HG03280 (cell line): ENCODE measurements around the gene SYDE1.

Experiments
- ATAC-seq: cut with Tn5 transposase; IDR thresholded peaks from one replicate; pipeline ENCODE4 v1.9.1; 2021; ENCODE audit warnings: mild to moderate bottlenecking, moderate library complexity; ENCODE audit not compliant: unreplicated experiment

The SYDE1 gene

GRCh38 chr19:15125232-15126067, 18.2 kb downstream of the SYDE1 start:
- peak; percentile 88 for ATAC-seq

- no peak for ATAC-seq
Measured at GRCh38 chr19:15126131-15126910, 19.1 kb downstream of the SYDE1 start.

GRCh38 chr19:15128162-15128770, 21.1 kb downstream of the SYDE1 start:
- ATAC-seq: no peak

GRCh38 chr19:15129856-15130585, 22.8 kb downstream of the SYDE1 start:
- no peak for ATAC-seq

- ATAC-seq: no peak
Measured at GRCh38 chr19:15136234-15136954, 29.2 kb downstream of the SYDE1 start.

- ATAC-seq: no peak
Measured at GRCh38 chr19:15137777-15138176, 30.6 kb downstream of the SYDE1 start.

GRCh38 chr19:15138427-15138826, 31.2 kb downstream of the SYDE1 start:
- ATAC-seq: no peak

GRCh38 chr19:15141143-15141542, 33.9 kb downstream of the SYDE1 start:
- ATAC-seq: no peak

- no peak for ATAC-seq
Measured at GRCh38 chr19:15142313-15142712, 35.1 kb downstream of the SYDE1 start.

- no peak for ATAC-seq
Measured at GRCh38 chr19:15144046-15144646, 36.9 kb downstream of the SYDE1 start.

GRCh38 chr19:15147090-15147489, 39.9 kb downstream of the SYDE1 start:
- no peak for ATAC-seq

- ATAC-seq: no peak
Measured at GRCh38 chr19:15149737-15150136, 42.5 kb downstream of the SYDE1 start.

- no peak for ATAC-seq
Measured at GRCh38 chr19:15154002-15154612, 46.9 kb downstream of the SYDE1 start.

- no peak for ATAC-seq
Measured at GRCh38 chr19:15155296-15155695, 48.1 kb downstream of the SYDE1 start.

- no peak for ATAC-seq
Measured at GRCh38 chr19:15156391-15156790, 49.2 kb downstream of the SYDE1 start.

- no peak for ATAC-seq
Measured at GRCh38 chr19:15159251-15159650, 52.0 kb downstream of the SYDE1 start.

- ATAC-seq: no peak
Measured at GRCh38 chr19:15161028-15161984, 54.1 kb downstream of the SYDE1 start.
